Bronchial epithelial cell (primary cell): ENCODE measurements around the gene RPL7A. TPM values are rescaled to one million over a fixed set of nuclear protein-coding genes. Genes with fewer than 3 reads are reported as not detected.
A peak's percentile ranks its signal among the peaks of the same experiment; 100 is the strongest.

Source experiments
- DNase-seq: peaks from one replicate; pipeline ENCODE4 v3.0.0-alpha.2; 2010; ENCODE audit warnings: low read depth
- FAIRE-seq: peaks from 2 replicates; lab custom pipeline; 2011; peaks lifted over from hg19 to GRCh38; lab: Jason Lieb, UNC
- H3K27me3 ChIP-seq: 2 replicates; pipeline ENCODE4 v1.5.1; 2011; ENCODE audit warnings: low read length; ENCODE audit not compliant: control insufficient read depth, insufficient read depth
- H3K36me3 ChIP-seq: 2 replicates; pipeline ENCODE4 v1.5.1; 2011; ENCODE audit warnings: low read length; ENCODE audit not compliant: control insufficient read depth, insufficient read depth
- H3K4me3 ChIP-seq: 2 replicates; pipeline ENCODE4 v1.5.1; 2011; ENCODE audit warnings: mild to moderate bottlenecking, low read depth, low read length, control low read depth
- CTCF ChIP-seq: IDR thresholded peaks from 2 replicates; pipeline ENCODE4 v1.5.1; 2011; ENCODE audit warnings: mild to moderate bottlenecking, moderate library complexity, low read length, control low read depth, inconsistent platforms; ENCODE audit not compliant: insufficient read depth, severe bottlenecking
- total RNA-seq: library from RNA; depleted of rRNA; stranded (reverse); fragments of >200 nt; gene quantifications from 2 replicates; pipeline ENCODE4 v1.2.1, GENCODE V29; 2014

Gene RPL7A
- total RNA-seq, 1 donor from 2014 or later: 3,023 TPM

GRCh38 chr9:133370685-133371084 lies 22.7 kb downstream of the RPL7A start:
- H3K36me3 ChIP-seq: peaks cover 27% of the 10 kb centered on the region
- FAIRE-seq: no peak

GRCh38 chr9:133371261-133371711 lies 23.3 kb downstream of the RPL7A start:
- FAIRE-seq: no peak
- no peak for DNase-seq
- peaks cover 26% of the 10 kb centered on the region for H3K36me3 ChIP-seq

More at GRCh38 chr9:133370685-133371084, 22.7 kb downstream of the RPL7A start:
- H3K27me3 ChIP-seq: no peaks in the 10 kb centered on the region
- no peak for DNase-seq
- no peak overlapping the region for H3K4me3 ChIP-seq
- no peak for TF ChIP-seq CTCF

GRCh38 chr9:133372144-133372543 lies 24.1 kb downstream of the RPL7A start:
- Histone ChIP-seq H3K27me3 (no peaks in the 10 kb centered on the region), H3K36me3 (peaks cover 20% of the 10 kb centered on the region), H3K4me3 (no peak overlapping the region)
- FAIRE-seq (no peak), DNase-seq (no peak)
- TF ChIP-seq CTCF: no peak

More at GRCh38 chr9:133371261-133371711, 23.3 kb downstream of the RPL7A start:
- no peaks in the 10 kb centered on the region for H3K27me3 ChIP-seq
- no peak overlapping the region for H3K4me3 ChIP-seq
- no peak for TF ChIP-seq CTCF

GRCh38 chr9:133374612-133375115 lies 26.6 kb downstream of the RPL7A start:
- FAIRE-seq: no peak
- Histone ChIP-seq H3K4me3 (peak overlapping the region; percentile 66), H3K27me3 (no peaks in the 10 kb centered on the region), H3K36me3 (peaks cover 12% of the 10 kb centered on the region)
- DNase-seq: peak; percentile 44
- TF ChIP-seq CTCF: no peak

GRCh38 chr9:133375116-133375723 lies 27.2 kb downstream of the RPL7A start:
- DNase-seq (peak; percentile 44), FAIRE-seq (no peak)
- Histone ChIP-seq H3K27me3 (no peaks in the 10 kb centered on the region), H3K36me3 (peaks cover 10% of the 10 kb centered on the region), H3K4me3 (peak overlapping the region; percentile 66)
- no peak for TF ChIP-seq CTCF
